M059J (cell line): ENCODE measurements around the gene MSI2. TPM values are rescaled to one million over a fixed set of nuclear protein-coding genes. Genes with fewer than 3 reads are reported as not detected.
"Not testable (repeated sequence)": the region's sequence is repeated elsewhere in the genome, so short reads cannot be mapped to it uniquely, and the experiment has no call there.

Experiments used
- DNase-seq: peaks from one replicate; pipeline ENCODE4 v3.0.0-alpha.2; 2012; ENCODE audit warnings: low read depth
- total RNA-seq: library from RNA; depleted of rRNA; stranded (reverse); fragments of >200 nt; shearing (Covaris generic); gene quantifications from 2 replicates; pipeline ENCODE4 v1.2.3, GENCODE V29; 2014; rRNA removed

The MSI2 gene
- 16.1 and 28.6 TPM in 2 replicates for total RNA-seq

GRCh38 chr17:57255776-57256681, at the start of gene MSI2:
MSI2 (plus strand) TSS chr17:57256523; CDS start chr17:57256743, 220 bp downstream.
- peak; percentile 82 for DNase-seq

GRCh38 chr17:57206928-57207327, 49.4 kb upstream of the MSI2 start:
- DNase-seq: no peak

- DNase-seq: no peak
These were observed 48.9 kb upstream of the MSI2 start for GRCh38 chr17:57207396-57207795.

GRCh38 chr17:57210224-57210553, 46.1 kb upstream of the MSI2 start:
- peak; percentile 78 for DNase-seq

GRCh38 chr17:57210972-57211411, 45.3 kb upstream of the MSI2 start:
- peak; percentile 61 for DNase-seq

GRCh38 chr17:57211543-57211942, 44.8 kb upstream of the MSI2 start:
- DNase-seq: peak; percentile 85

GRCh38 chr17:57213180-57213825, 43.0 kb upstream of the MSI2 start:
- DNase-seq: peak; percentile 4

- DNase-seq: peak; percentile 85
These were observed 41.0 kb upstream of the MSI2 start for GRCh38 chr17:57215317-57215716.

- DNase-seq: no peak
These were observed 34.7 kb upstream of the MSI2 start for GRCh38 chr17:57221366-57222350.

GRCh38 chr17:57222422-57222821, 33.9 kb upstream of the MSI2 start:
- not testable (repeated sequence) for DNase-seq

GRCh38 chr17:57225127-57225526, 31.2 kb upstream of the MSI2 start:
- no peak for DNase-seq

GRCh38 chr17:57226793-57227192, 29.5 kb upstream of the MSI2 start:
- DNase-seq: no peak

GRCh38 chr17:57228911-57229310, 27.4 kb upstream of the MSI2 start:
- DNase-seq: no peak

- no peak for DNase-seq
These were observed 22.1 kb upstream of the MSI2 start for GRCh38 chr17:57234061-57234738.

GRCh38 chr17:57234739-57235092, 21.6 kb upstream of the MSI2 start:
- peak; percentile 6 for DNase-seq

- DNase-seq: no peak
These were observed 21.2 kb upstream of the MSI2 start for GRCh38 chr17:57235124-57235523.

- no peak for DNase-seq
These were observed 19.5 kb upstream of the MSI2 start for GRCh38 chr17:57236686-57237299.

- no peak for DNase-seq
These were observed 15.7 kb upstream of the MSI2 start for GRCh38 chr17:57240648-57241047.

GRCh38 chr17:57242148-57242547, 14.2 kb upstream of the MSI2 start:
- DNase-seq: no peak

- DNase-seq: peak; percentile 56
These were observed 13.1 kb upstream of the MSI2 start for GRCh38 chr17:57243171-57243622.

- no peak for DNase-seq
These were observed 10.5 kb upstream of the MSI2 start for GRCh38 chr17:57245786-57246185.
